ENCODE measurements around the gene BLM. TPM values are rescaled to one million over a fixed set of nuclear protein-coding genes. Genes with fewer than 3 reads are reported as not detected.

BLM gene
- total and polyA plus RNA-seq, 8 donors: 0.12 to 1.1 (median 0.65) TPM; not detected in 1

DNA sequence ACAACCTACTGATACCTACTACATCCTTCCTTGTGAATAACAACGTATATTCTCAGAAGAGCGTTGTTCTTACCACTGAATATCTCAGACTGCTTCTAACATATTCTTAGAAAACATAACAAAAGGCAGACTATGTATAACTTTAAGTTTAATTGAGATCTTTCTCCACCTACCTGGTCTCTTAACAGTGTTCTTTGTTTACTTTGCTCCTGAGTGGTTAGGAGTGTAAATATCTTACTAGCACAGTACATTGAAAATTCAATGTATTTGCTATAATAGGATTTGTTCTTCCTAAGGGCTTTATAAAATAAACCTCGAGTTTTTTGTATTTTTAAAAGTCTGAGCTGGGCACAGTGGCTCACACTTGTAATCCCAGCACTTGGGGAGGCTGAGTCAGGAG is 7.9 kb upstream of the BLM start:
- 70 to 77% methylated on average over 3 of the region's 3 CpGs for WGBS, 2 donors
- no peaks in the 10 kb centered on the region for H3K27me3 ChIP-seq
- no peak for TF ChIP-seq CTCF (IDR thresholded peaks at IDR 0.05)
- no peak overlapping the region for H3K4me3 ChIP-seq
- no peak for FAIRE-seq
- no peak for ATAC-seq
- no peaks in the 10 kb centered on the region for H3K9me3 ChIP-seq
- H3K36me3 ChIP-seq: no peaks in the 10 kb centered on the region
- no peak for DNase-seq
- no peak overlapping the region for H3K27ac ChIP-seq
- intact Hi-C loops (cut with DNase I): no loop called here
- no peaks in the 10 kb centered on the region for H3K4me1 ChIP-seq

GRCh38 chr15:90710436-90711027 is 6.6 kb upstream of the BLM start:
- WGBS, 2 donors: 73 to 78% methylated on average over 7 of the region's 7 CpGs
- intact Hi-C loops (cut with DNase I): no loop called here
- no peak for DNase-seq
- FAIRE-seq: no peak
- no peaks in the 10 kb centered on the region for H3K27me3 ChIP-seq
- no peak overlapping the region for H3K27ac ChIP-seq
- H3K9me3 ChIP-seq: no peaks in the 10 kb centered on the region
- H3K4me1 ChIP-seq: no peaks in the 10 kb centered on the region
- ATAC-seq: no peak
- H3K36me3 ChIP-seq: no peaks in the 10 kb centered on the region
- no peak overlapping the region for H3K4me3 ChIP-seq
- TF ChIP-seq CTCF (IDR thresholded peaks at IDR 0.05): no peak

- TF ChIP-seq CTCF (IDR thresholded peaks at IDR 0.05): no peak
- FAIRE-seq: no peak
- H3K4me1 ChIP-seq: peaks cover 0 to 7% (median 3%) of the 10 kb centered on the region in 3 donors
- H3K27me3 ChIP-seq: no peaks in the 10 kb centered on the region
- H3K4me3 ChIP-seq: no peak overlapping the region
- H3K9me3 ChIP-seq: no peaks in the 10 kb centered on the region
- intact Hi-C loops (cut with DNase I): no loop called here
- no peaks in the 10 kb centered on the region for H3K36me3 ChIP-seq
- ATAC-seq: no peak
- no peak for DNase-seq
- no peak overlapping the region for H3K27ac ChIP-seq
- 51 to 55% methylated on average over 2 of the region's 2 CpGs for WGBS, 2 donors
Measured at GRCh38 chr15:90711418-90711824, 5.7 kb upstream of the BLM start.

DNA sequence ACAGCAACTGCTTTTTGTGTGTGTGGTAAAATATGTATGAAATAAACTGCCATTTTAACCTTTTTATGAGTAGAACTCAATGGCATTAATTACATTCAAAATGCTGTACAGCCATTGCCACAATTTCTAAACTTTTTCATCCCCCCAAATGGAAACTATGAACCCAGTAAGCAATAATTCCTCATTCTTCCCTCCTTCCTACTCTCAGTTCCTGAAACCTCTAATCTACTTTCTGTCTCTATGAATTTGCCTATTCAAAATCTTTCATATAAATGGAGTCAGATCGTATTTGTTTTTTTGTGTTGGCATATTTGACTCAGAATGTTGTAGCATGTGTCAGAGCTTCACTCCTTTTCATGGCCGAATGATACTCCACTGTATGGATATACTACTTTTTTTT is 5.3 kb upstream of the BLM start:
- no peak for TF ChIP-seq CTCF (IDR thresholded peaks at IDR 0.05)
- no peak for FAIRE-seq
- H3K4me1 ChIP-seq: peaks cover 0 to 8% (median 3%) of the 10 kb centered on the region in 3 donors
- H3K36me3 ChIP-seq: no peaks in the 10 kb centered on the region
- H3K27me3 ChIP-seq: no peaks in the 10 kb centered on the region
- H3K9me3 ChIP-seq: no peaks in the 10 kb centered on the region
- no peak for DNase-seq
- H3K27ac ChIP-seq: no peak overlapping the region
- no peak overlapping the region for H3K4me3 ChIP-seq
- intact Hi-C loops (cut with DNase I): no loop called here
- 74 to 90% methylated on average over 2 of the region's 2 CpGs for WGBS, 2 donors
- no peak for ATAC-seq

DNA sequence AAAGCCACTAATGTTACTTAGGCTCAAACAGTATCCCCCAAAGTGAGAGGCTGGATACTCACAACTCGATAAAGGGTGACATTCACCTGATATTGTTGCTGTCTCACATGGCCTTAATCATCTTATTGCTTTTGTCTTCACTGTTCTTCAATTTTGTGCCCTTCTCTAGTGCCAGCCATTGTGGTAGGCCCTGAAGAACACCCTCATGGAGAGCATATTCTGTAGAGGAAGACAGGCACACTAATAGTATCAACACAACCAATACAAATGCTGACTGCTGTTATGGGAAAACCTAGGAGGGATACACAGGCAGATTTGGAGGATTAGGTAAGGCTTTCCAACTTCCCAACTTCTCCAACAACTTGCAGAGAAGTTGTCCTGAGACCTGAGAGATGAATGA is 4.1 kb upstream of the BLM start:
- no peak overlapping the region for H3K4me3 ChIP-seq
- H3K4me1 ChIP-seq: peaks cover 4 to 8% (median 8%) of the 10 kb centered on the region in 3 donors
- H3K36me3 ChIP-seq: no peaks in the 10 kb centered on the region
- no peak for FAIRE-seq
- H3K27ac ChIP-seq: no peak overlapping the region
- H3K9me3 ChIP-seq: no peaks in the 10 kb centered on the region
- 69 to 82% methylated on average over 1 of the region's 1 CpG for WGBS, 2 donors
- intact Hi-C loops (cut with DNase I): no loop called here
- no peak for DNase-seq
- no peak for TF ChIP-seq CTCF (IDR thresholded peaks at IDR 0.05)
- no peak for ATAC-seq
- no peaks in the 10 kb centered on the region for H3K27me3 ChIP-seq

All from pancreas (tissue), 10 donors.